SJCRH30 (cell line): ENCODE measurements around the gene FAAH2. TPM values are rescaled to one million over a fixed set of nuclear protein-coding genes. Genes with fewer than 3 reads are reported as not detected.

Source experiments
- DNase-seq, 2 experiments: peaks; one replicate each; pipeline ENCODE4 v3.0.0-alpha.2; 2015 to 2020
- H3K27ac ChIP-seq: fragments of 250-450 bp; sonication (Bioruptor Pico); 2 replicates; pipeline ENCODE4 v1.5.1; 2020; ENCODE audit warnings: mild to moderate bottlenecking, moderate library complexity
- H3K27me3 ChIP-seq: fragments of 250-450 bp; sonication (Bioruptor Pico); 2 replicates; pipeline ENCODE4 v1.5.1; 2020; ENCODE audit warnings: mild to moderate bottlenecking, moderate library complexity
- H3K36me3 ChIP-seq: fragments of 250-450 bp; sonication (Bioruptor Pico); 2 replicates; pipeline ENCODE4 v1.5.1; 2020; ENCODE audit warnings: mild to moderate bottlenecking, moderate library complexity
- H3K4me1 ChIP-seq: fragments of 250-450 bp; sonication (Bioruptor Pico); 2 replicates; pipeline ENCODE4 v1.5.1; 2020; ENCODE audit warnings: mild to moderate bottlenecking, moderate library complexity
- H3K4me3 ChIP-seq: fragments of 250-450 bp; sonication (Bioruptor Pico); 2 replicates; pipeline ENCODE4 v1.5.1; 2020; ENCODE audit warnings: mild to moderate bottlenecking, moderate library complexity
- H3K9me3 ChIP-seq: fragments of 250-450 bp; sonication (Bioruptor Pico); replicated peaks from 2 replicates; pipeline ENCODE4 v1.5.1; 2020; ENCODE audit warnings: mild to moderate bottlenecking, moderate library complexity
- total RNA-seq: library from RNA; depleted of rRNA; stranded (reverse); fragments of >200 nt; shearing (Covaris generic); gene quantifications from 2 replicates; pipeline ENCODE4 v1.2.3, GENCODE V29; 2014; rRNA removed

The FAAH2 gene
- total RNA-seq, 1 experiment from 2014 or later, result 6.2 TPM

- Histone ChIP-seq H3K9me3 (no peaks in the 10 kb centered on the region), H3K27ac (no peak overlapping the region), H3K36me3 (no peaks in the 10 kb centered on the region), H3K27me3 (no peaks in the 10 kb centered on the region), H3K4me3 (no peak overlapping the region), H3K4me1 (no peaks in the 10 kb centered on the region)
- DNase-seq, result no peak
Observed at GRCh38 chrX:57445832-57446231, 159.3 kb downstream of the FAAH2 start.

GRCh38 chrX:57447856-57448255 is 161.3 kb downstream of the FAAH2 start:
- H3K27ac ChIP-seq, result no peak overlapping the region

GRCh38 chrX:57451426-57452020 is 165.0 kb downstream of the FAAH2 start:
- H3K27me3 ChIP-seq, result no peaks in the 10 kb centered on the region
- H3K9me3 ChIP-seq, result no peaks in the 10 kb centered on the region
- H3K4me1 ChIP-seq, result no peaks in the 10 kb centered on the region
- no peak overlapping the region for H3K27ac ChIP-seq
- DNase-seq, result peak in 1 of 2 experiments; percentile 2
- no peak overlapping the region for H3K4me3 ChIP-seq
- H3K36me3 ChIP-seq, result no peaks in the 10 kb centered on the region

More at GRCh38 chrX:57447856-57448255, 161.3 kb downstream of the FAAH2 start:
- H3K4me3 ChIP-seq, result no peak overlapping the region
- H3K4me1 ChIP-seq, result no peaks in the 10 kb centered on the region
- H3K27me3 ChIP-seq, result no peaks in the 10 kb centered on the region
- DNase-seq, result no peak
- no peaks in the 10 kb centered on the region for H3K36me3 ChIP-seq
- no peaks in the 10 kb centered on the region for H3K9me3 ChIP-seq

GRCh38 chrX:57453901-57454300 is 167.4 kb downstream of the FAAH2 start:
- no peaks in the 10 kb centered on the region for H3K9me3 ChIP-seq
- H3K36me3 ChIP-seq, result no peaks in the 10 kb centered on the region
- no peaks in the 10 kb centered on the region for H3K4me1 ChIP-seq
- H3K4me3 ChIP-seq, result no peak overlapping the region
- no peaks in the 10 kb centered on the region for H3K27me3 ChIP-seq
- peak; percentile 7 to 37 for DNase-seq
- H3K27ac ChIP-seq, result no peak overlapping the region

GRCh38 chrX:57481514-57481913 is 195.0 kb downstream of the FAAH2 start:
- no peaks in the 10 kb centered on the region for H3K9me3 ChIP-seq
- no peak overlapping the region for H3K4me3 ChIP-seq
- no peak for DNase-seq
- H3K27me3 ChIP-seq, result no peaks in the 10 kb centered on the region
- H3K4me1 ChIP-seq, result no peaks in the 10 kb centered on the region
- H3K36me3 ChIP-seq, result no peaks in the 10 kb centered on the region
- no peak overlapping the region for H3K27ac ChIP-seq

- Histone ChIP-seq H3K27me3 (no peaks in the 10 kb centered on the region), H3K36me3 (no peaks in the 10 kb centered on the region), H3K4me1 (no peaks in the 10 kb centered on the region), H3K9me3 (no peaks in the 10 kb centered on the region), H3K4me3 (no peak overlapping the region), H3K27ac (no peak overlapping the region)
- DNase-seq, result no peak
Observed at GRCh38 chrX:57516491-57516890, 230.0 kb downstream of the FAAH2 start.

- DNase-seq, result no peak
Observed at GRCh38 chrX:57519578-57520118, 233.1 kb downstream of the FAAH2 start.

GRCh38 chrX:57528670-57529255 is 242.3 kb downstream of the FAAH2 start:
- H3K27ac ChIP-seq, result no peak overlapping the region
- no peaks in the 10 kb centered on the region for H3K36me3 ChIP-seq
- H3K9me3 ChIP-seq, result no peaks in the 10 kb centered on the region
- H3K27me3 ChIP-seq, result no peaks in the 10 kb centered on the region
- H3K4me3 ChIP-seq, result no peak overlapping the region
- peak; percentile 7 to 34 for DNase-seq
- H3K4me1 ChIP-seq, result no peaks in the 10 kb centered on the region

More at GRCh38 chrX:57519578-57520118, 233.1 kb downstream of the FAAH2 start:
- Histone ChIP-seq H3K4me1 (no peaks in the 10 kb centered on the region), H3K36me3 (no peaks in the 10 kb centered on the region), H3K27ac (no peak overlapping the region), H3K4me3 (no peak overlapping the region), H3K27me3 (no peaks in the 10 kb centered on the region), H3K9me3 (no peaks in the 10 kb centered on the region)

Other genes starting within 250 kb of the FAAH2 start
- 20.3 and 21.0 TPM in 2 replicates for gene SPIN2B, start 165.2 kb upstream of the FAAH2 start, total RNA-seq
- 0.25 and 0.42 TPM in 2 replicates for gene SPIN2A, start 149.3 kb upstream of the FAAH2 start, total RNA-seq